Activated CD8-positive, alpha-beta T cell treated with anti-CD3 and anti-CD28 coated beads for 36 hours (primary cell): ENCODE measurements around the gene TBC1D3B. TPM values are rescaled to one million over a fixed set of nuclear protein-coding genes. Genes with fewer than 3 reads are reported as not detected.
A peak's percentile ranks its signal among the peaks of the same experiment; 100 is the strongest.
"Not testable (repeated sequence)": the region's sequence is repeated elsewhere in the genome, so short reads cannot be mapped to it uniquely, and the experiment has no call there.

ENCODE experiments used
- ATAC-seq: fragments of 200-7000 bp; cut with Tn5 transposase; one replicate; pipeline ENCODE4 v1.10.0; 2021; ENCODE audit warnings: mild to moderate bottlenecking, moderate library complexity
- CTCF ChIA-PET: fragments of 350-600 bp; sonication (Branson Sonifier 250); formaldehyde crosslinking; loops from one replicate; lab custom pipeline; 2021; ENCODE audit warnings: antibody characterized with exemption; lab: Charles Lee
- POLR2A ChIA-PET: fragments of 350-600 bp; sonication (Branson Sonifier 250); formaldehyde crosslinking; loops from one replicate; lab custom pipeline; 2021; ENCODE audit warnings: antibody characterized with exemption; lab: Charles Lee
- DNase-seq: peaks from one replicate; pipeline ENCODE4 v3.0.0-alpha.2; 2020
- H3K27ac Mint-ChIP-seq: one replicate; pipeline ENCODE4 v1.8.0; 2021; ENCODE audit warnings: mild to moderate bottlenecking, mixed read lengths
- H3K27me3 Mint-ChIP-seq: one replicate; pipeline ENCODE4 v1.8.0; 2021; ENCODE audit warnings: mixed read lengths
- H3K36me3 Mint-ChIP-seq: one replicate; pipeline ENCODE4 v1.8.0; 2021; ENCODE audit warnings: low read depth, mixed read lengths
- H3K4me1 Mint-ChIP-seq: one replicate; pipeline ENCODE4 v1.8.0; 2021; ENCODE audit warnings: low read depth, mixed read lengths
- H3K4me3 Mint-ChIP-seq: one replicate; pipeline ENCODE4 v1.8.0; 2021; ENCODE audit warnings: mild to moderate bottlenecking, moderate library complexity, mixed read lengths
- H3K9me3 Mint-ChIP-seq: one replicate; pipeline ENCODE4 v1.8.0; 2021; ENCODE audit warnings: mixed read lengths
- CTCF ChIP-seq: fragments of 200-600 bp; IDR thresholded peaks from one replicate; pipeline ENCODE4 v1.8.0; 2022; ENCODE audit warnings: antibody characterized with exemption, mild to moderate bottlenecking
- intact Hi-C: fragments of 100-400 bp; cut with micrococcal nuclease; formaldehyde crosslinking; loops from one replicate; pipeline ENCODE4 v1.10.0; 2022
- total RNA-seq, 2 experiments: library from RNA; stranded (reverse); gene quantifications; one replicate each; pipeline ENCODE4 v1.2.3, GENCODE V29; 2021

The TBC1D3B gene
- total RNA-seq, 2 experiments from 2014 or later = 6.6 to 9.0 TPM

GRCh38 chr17:36198831-36199465, 22.5 kb upstream of the TBC1D3B start:
- Mint-ChIP-seq H3K4me1 (peaks cover 57% of the 10 kb centered on the region), H3K4me3 (peak overlapping the region; percentile 4), H3K9me3 (no peaks in the 10 kb centered on the region), H3K27ac (peak overlapping the region; percentile 84), H3K36me3 (no peaks in the 10 kb centered on the region), H3K27me3 (peaks cover 9% of the 10 kb centered on the region)
- intact Hi-C loops = loop anchor here (10.0 kb wide), 1 partner anchor 104 kb away; the partner anchor contains the start of gene CCL3
- no peak for TF ChIP-seq CTCF
- CTCF ChIA-PET = no interaction called here
- POLR2A ChIA-PET = no interaction called here
- DNase-seq (peak; percentile 78), ATAC-seq (peak; percentile 86)

- ChIA-PET CTCF (interaction anchor here (0.9 to 1.2 kb wide), 2 partner anchors 14 to 49 kb away, joined by 3 to 4 read pairs; partner anchors contain the start of gene CCL4L2), POLR2A (no interaction called here)
- ATAC-seq (no peak), DNase-seq (no peak)
- intact Hi-C loops = loop anchor here (10.0 kb wide), 1 partner anchor 103 kb away; the partner anchor contains the start of gene CCL3
- H3K36me3 Mint-ChIP-seq = no peaks in the 10 kb centered on the region
- peaks cover 59% of the 10 kb centered on the region for H3K4me1 Mint-ChIP-seq
- no peak for TF ChIP-seq CTCF
- H3K9me3 Mint-ChIP-seq = no peaks in the 10 kb centered on the region
- H3K27me3 Mint-ChIP-seq = peaks cover 9% of the 10 kb centered on the region
- peak overlapping the region; percentile 28 for H3K4me3 Mint-ChIP-seq
- peak overlapping the region; percentile 74 for H3K27ac Mint-ChIP-seq
Observed at GRCh38 chr17:36197387-36197703, 20.9 kb upstream of the TBC1D3B start.

- peak overlapping the region; percentile 74 for H3K27ac Mint-ChIP-seq
- H3K27me3 Mint-ChIP-seq = peaks cover 3% of the 10 kb centered on the region
- H3K9me3 Mint-ChIP-seq = no peaks in the 10 kb centered on the region
- ChIA-PET POLR2A (interaction anchor here (1.2 kb wide), 1 partner anchor 16 kb away, joined by 3 read pairs; no protein-coding TSS in a partner anchor), CTCF (no interaction called here)
- no peak for DNase-seq
- no peak for TF ChIP-seq CTCF
- no peaks in the 10 kb centered on the region for H3K36me3 Mint-ChIP-seq
- intact Hi-C loops = loop anchor here (10.0 kb wide), 1 partner anchor 101 kb away; the partner anchor contains the start of gene CCL3
- H3K4me1 Mint-ChIP-seq = peaks cover 53% of the 10 kb centered on the region
- peak overlapping the region; percentile 52 for H3K4me3 Mint-ChIP-seq
- ATAC-seq = no peak
Observed at GRCh38 chr17:36196131-36196486, 19.7 kb upstream of the TBC1D3B start.

- CTCF ChIA-PET = no interaction called here
- no peak for ATAC-seq
- no peak for TF ChIP-seq CTCF
Observed at GRCh38 chr17:36195434-36196130, 19.1 kb upstream of the TBC1D3B start.

GRCh38 chr17:36194832-36195433, 18.5 kb upstream of the TBC1D3B start:
- POLR2A ChIA-PET = interaction anchor here (0.9 kb wide), 1 partner anchor 11 kb away, joined by 3 read pairs; no protein-coding TSS in a partner anchor
- Mint-ChIP-seq H3K27ac (peak overlapping the region; percentile 74), H3K4me3 (peak overlapping the region; percentile 52), H3K4me1 (peaks cover 55% of the 10 kb centered on the region)
- ATAC-seq, DNase-seq, H3K36me3 Mint-ChIP-seq, H3K9me3 Mint-ChIP-seq, H3K27me3 Mint-ChIP-seq, CTCF ChIA-PET: not testable (repeated sequence)
- intact Hi-C loops = loop anchor here (10.0 kb wide), 1 partner anchor 100 kb away; the partner anchor contains the start of gene CCL3

More at GRCh38 chr17:36195434-36196130, 19.1 kb upstream of the TBC1D3B start:
- POLR2A ChIA-PET = interaction anchor here (0.9 to 1.2 kb wide), 2 partner anchors 12 to 16 kb away, joined by 3 read pairs; no protein-coding TSS in a partner anchor
- Mint-ChIP-seq H3K4me1 (peaks cover 54% of the 10 kb centered on the region), H3K4me3 (peak overlapping the region; percentile 52), H3K9me3 (no peaks in the 10 kb centered on the region), H3K27ac (peak overlapping the region; percentile 74), H3K36me3 (no peaks in the 10 kb centered on the region), H3K27me3 (peaks cover 3% of the 10 kb centered on the region)
- intact Hi-C loops = loop anchor here (10.0 kb wide), 1 partner anchor 101 kb away; the partner anchor contains the start of gene CCL3
- DNase-seq = no peak

- ChIA-PET POLR2A (interaction anchor here (0.7 kb wide), 1 partner anchor 8 kb away, joined by 3 read pairs; no protein-coding TSS in a partner anchor), CTCF (interaction anchor here (1.9 kb wide), 1 partner anchor 45 kb away, joined by 7 read pairs; no protein-coding TSS in a partner anchor)
- peak overlapping the region; percentile 47 for H3K27ac Mint-ChIP-seq
- peak overlapping the region; percentile 20 for H3K4me3 Mint-ChIP-seq
- H3K9me3 Mint-ChIP-seq, ATAC-seq, H3K27me3 Mint-ChIP-seq, DNase-seq, H3K36me3 Mint-ChIP-seq: not testable (repeated sequence)
- intact Hi-C loops = loop anchor here (10.0 kb wide), 1 partner anchor 99 kb away; the partner anchor contains the start of gene CCL3
- peaks cover 52% of the 10 kb centered on the region for H3K4me1 Mint-ChIP-seq
Observed at GRCh38 chr17:36194147-36194831, 17.9 kb upstream of the TBC1D3B start.
